GM12872 (cell line): ENCODE measurements around the gene KPNA5.

ENCODE experiments used
- CTCF ChIP-seq: IDR thresholded peaks from 3 replicates; pipeline ENCODE4 v1.5.1; 2011; ENCODE audit warnings: low read depth, mild to moderate bottlenecking, low read length, moderate library complexity; ENCODE audit not compliant: insufficient read depth

The KPNA5 gene

GRCh38 chr6:116685437-116685993 is 4.5 kb downstream of the KPNA5 start:
- no peak for TF ChIP-seq CTCF

GRCh38 chr6:116691154-116691553 is 10.1 kb downstream of the KPNA5 start:
- TF ChIP-seq CTCF = no peak

- no peak for TF ChIP-seq CTCF
These were observed 14.4 kb downstream of the KPNA5 start for GRCh38 chr6:116695401-116695800.

GRCh38 chr6:116697480-116697879 is 16.5 kb downstream of the KPNA5 start:
- no peak for TF ChIP-seq CTCF

GRCh38 chr6:116705917-116706316 is 24.9 kb downstream of the KPNA5 start:
- no peak for TF ChIP-seq CTCF

GRCh38 chr6:116714296-116714695 is 33.3 kb downstream of the KPNA5 start:
- no peak for TF ChIP-seq CTCF

- TF ChIP-seq CTCF = no peak
These were observed 33.8 kb downstream of the KPNA5 start for GRCh38 chr6:116714761-116715160.
